H1 (cell line): ENCODE data around the gene C19orf12. TPM values are rescaled to one million over a fixed set of nuclear protein-coding genes. Genes with fewer than 3 reads are reported as not detected.

Source experiments
- CTCF ChIA-PET: fragments of 300-600 bp; sonication (Branson Sonifier 250); formaldehyde crosslinking; loops from one replicate; lab custom pipeline; 2021; ENCODE audit not compliant: partially characterized antibody; lab: Charles Lee
- POLR2A ChIA-PET: fragments of 300-600 bp; sonication (Branson Sonifier 250); formaldehyde crosslinking; loops from one replicate; lab custom pipeline; 2021; ENCODE audit warnings: inconsistent platforms; ENCODE audit not compliant: partially characterized antibody; lab: Charles Lee
- DNase-seq, 2 experiments: peaks; one replicate each; pipeline versions ENCODE4 v3.0.0 to v3.0.0-alpha.2; 2010 to 2022; ENCODE audit warnings: low spot score in 2 of 2, low read depth in 1 of 2, mixed read lengths in 1 of 2
- FAIRE-seq: peaks from 2 replicates; lab custom pipeline; 2011; peaks lifted over from hg19 to GRCh38; lab: Jason Lieb, UNC
- H2AFZ ChIP-seq: 2 replicates; pipeline ENCODE4 v1.8.1; 2012; ENCODE audit warnings: low read length, inconsistent platforms
- H2AK5ac ChIP-seq: 2 replicates; pipeline ENCODE4 v1.6.1; 2013; ENCODE audit warnings: low read depth, low read length
- H2BK120ac ChIP-seq: replicated peaks from 2 replicates; pipeline ENCODE3; 2013; ENCODE audit warnings: low read depth, low read length, inconsistent platforms
- H2BK12ac ChIP-seq: 2 replicates; pipeline ENCODE4 v1.6.1; 2013; ENCODE audit warnings: low read depth, low read length
- H2BK15ac ChIP-seq: 2 replicates; pipeline ENCODE4 v1.6.1; 2013; ENCODE audit warnings: low read length
- H2BK20ac ChIP-seq: 2 replicates; pipeline ENCODE4 v1.6.1; 2013; ENCODE audit warnings: low read length
- H2BK5ac ChIP-seq: 2 replicates; pipeline ENCODE4 v1.6.1; 2013; ENCODE audit warnings: low read depth, low read length
- H3K14ac ChIP-seq: 2 replicates; pipeline ENCODE4 v1.6.1; 2013; ENCODE audit warnings: inconsistent platforms; ENCODE audit not compliant: insufficient read length
- H3K18ac ChIP-seq: 2 replicates; pipeline ENCODE4 v1.6.1; 2013; ENCODE audit warnings: low read length; ENCODE audit errors: extremely low read depth
- H3K23ac ChIP-seq: 2 replicates; pipeline ENCODE4 v1.6.1; 2013; ENCODE audit warnings: inconsistent platforms; ENCODE audit not compliant: insufficient read length
- H3K23me2 ChIP-seq: 2 replicates; pipeline ENCODE4 v1.6.1; 2013; ENCODE audit warnings: low read depth, low read length
- H3K27ac ChIP-seq: 2 replicates; pipeline ENCODE4 v1.6.1; 2011; ENCODE audit warnings: low read depth, low read length, inconsistent platforms
- H3K27me3 ChIP-seq, 4 experiments: replicated peaks in 1 of 4; 1 replicate in 1 of 4; 2 replicates in 3 of 4; pipeline versions ENCODE4 v1.6.1 to v1.8.1; 2011 to 2013; ENCODE audit warnings: low read length in 3 of 4, mild to moderate bottlenecking in 3 of 4, inconsistent platforms in 2 of 4, mixed read lengths in 2 of 4, moderate library complexity in 1 of 4; ENCODE audit not compliant: control insufficient read depth in 3 of 4, insufficient read depth in 3 of 4; ENCODE audit errors: extremely low read depth in 1 of 4
- H3K36me3 ChIP-seq, 4 experiments: 2 replicates each; pipeline versions ENCODE4 v1.6.1 to v1.8.1; 2011 to 2013; ENCODE audit warnings: mild to moderate bottlenecking in 4 of 4, low read length in 3 of 4, moderate library complexity in 2 of 4, control low read depth in 1 of 4, inconsistent platforms in 1 of 4; ENCODE audit not compliant: insufficient read depth in 4 of 4, control insufficient read depth in 2 of 4
- H3K4ac ChIP-seq: replicated peaks from 2 replicates; pipeline ENCODE3; 2013; ENCODE audit warnings: low read length, low read depth, mixed read lengths, inconsistent platforms; ENCODE audit not compliant: insufficient read length
- H3K4me1 ChIP-seq, 4 experiments: replicated peaks in 1 of 4; 1 replicate in 1 of 4; 2 replicates in 3 of 4; pipeline versions ENCODE4 v1.6.1 to v1.8.1; 2011 to 2013; ENCODE audit warnings: low read length in 3 of 4, inconsistent platforms in 2 of 4, mixed read lengths in 1 of 4; ENCODE audit not compliant: insufficient read depth in 4 of 4, control insufficient read depth in 3 of 4
- H3K4me2 ChIP-seq, 2 experiments: 2 replicates each; pipeline versions ENCODE4 v1.6.1 to v1.8.1; 2011 to 2013; ENCODE audit warnings: low read depth in 2 of 2, low read length in 2 of 2, control low read depth in 1 of 2, inconsistent platforms in 1 of 2, mild to moderate bottlenecking in 1 of 2; ENCODE audit not compliant: insufficient read depth in 1 of 2
- H3K4me3 ChIP-seq, 4 experiments: fragments of 200-600, 300-600 bp in 1 of 4; sonication (generic), shearing (Covaris generic), sonication (Bioruptor Twin) in 1 of 4; 2 replicates each; pipeline versions ENCODE4 v1.5.1 to v1.8.1; 2011 to 2016; ENCODE audit warnings: low read length in 4 of 4, low read depth in 3 of 4, control low read depth in 2 of 4, inconsistent platforms in 2 of 4, mild to moderate bottlenecking in 2 of 4, mixed read lengths in 1 of 4, moderate library complexity in 1 of 4; ENCODE audit not compliant: insufficient read depth in 2 of 4; ENCODE audit errors: extremely low read depth in 1 of 4
- H3K56ac ChIP-seq: replicated peaks from 2 replicates; pipeline ENCODE3; 2013; ENCODE audit warnings: low read depth, mild to moderate bottlenecking, mixed read lengths, low read length, inconsistent platforms; ENCODE audit not compliant: insufficient read length
- H3K79me1 ChIP-seq: 2 replicates; pipeline ENCODE4 v1.6.1; 2013; ENCODE audit warnings: low read depth, low read length, control low read depth
- H3K79me2 ChIP-seq, 2 experiments: 2 replicates each; pipeline versions ENCODE4 v1.6.1 to v1.8.1; 2012 to 2013; ENCODE audit warnings: low read length in 2 of 2, mild to moderate bottlenecking in 2 of 2, inconsistent platforms in 1 of 2; ENCODE audit not compliant: insufficient read depth in 2 of 2, control insufficient read depth in 1 of 2
- H3K9ac ChIP-seq, 4 experiments: replicated peaks in 1 of 4; 1 replicate in 1 of 4; 2 replicates in 3 of 4; pipeline versions ENCODE4 v1.6.1 to v1.8.1; 2011 to 2013; ENCODE audit warnings: low read depth in 3 of 4, low read length in 3 of 4, control low read depth in 2 of 4, mild to moderate bottlenecking in 2 of 4, moderate library complexity in 2 of 4, inconsistent platforms in 1 of 4; ENCODE audit errors: extremely low read depth in 1 of 4
- H3K9me3 ChIP-seq, 2 experiments: 2 replicates each; pipeline versions ENCODE4 v1.6.1 to v1.8.1; 2012 to 2013; ENCODE audit warnings: mild to moderate bottlenecking in 2 of 2, moderate library complexity in 2 of 2, control low read depth in 1 of 2, inconsistent platforms in 1 of 2, low read depth in 1 of 2, low read length in 1 of 2, mixed read lengths in 1 of 2; ENCODE audit not compliant: insufficient read depth in 2 of 2
- H4K20me1 ChIP-seq, 2 experiments: replicated peaks in 1 of 2; 2 replicates each; pipeline versions ENCODE3 to v1.8.1; 2011 to 2013; ENCODE audit warnings: inconsistent platforms in 2 of 2, low read length in 2 of 2, mild to moderate bottlenecking in 1 of 2; ENCODE audit not compliant: insufficient read depth in 2 of 2, control insufficient read depth in 1 of 2
- H4K5ac ChIP-seq: 2 replicates; pipeline ENCODE4 v1.6.1; 2013; ENCODE audit warnings: low read length, low read depth, mixed read lengths, inconsistent platforms; ENCODE audit not compliant: insufficient read length
- H4K8ac ChIP-seq: 2 replicates; pipeline ENCODE4 v1.8.0; 2013; ENCODE audit warnings: mild to moderate bottlenecking, moderate library complexity, low read length, inconsistent platforms; ENCODE audit not compliant: insufficient read depth; ENCODE audit errors: extremely low read depth
- H4K91ac ChIP-seq: replicated peaks from 2 replicates; pipeline ENCODE3; 2013; ENCODE audit warnings: low read length, mixed read lengths, inconsistent platforms; ENCODE audit not compliant: insufficient read length
- CBX5 ChIP-seq: fragments of 300-800, 300-1000 bp; sonication (generic); IDR thresholded peaks from 2 replicates; pipeline ENCODE4 v1.7.1; 2016; ENCODE audit warnings: antibody characterized with exemption, low read length, low read depth
- CEBPB ChIP-seq: IDR thresholded peaks from 2 replicates; pipeline ENCODE4 v1.6.1; 2012; ENCODE audit warnings: low read depth, low read length
- CHD2 ChIP-seq: IDR thresholded peaks from 2 replicates; pipeline ENCODE4 v1.6.1; 2012; ENCODE audit warnings: low read length, improper control_type of control experiment
- GABPA ChIP-seq: IDR thresholded peaks from 2 replicates; pipeline ENCODE4 v1.6.1; 2011; ENCODE audit warnings: mild to moderate bottlenecking, low read length, moderate library complexity, borderline replicate concordance; ENCODE audit not compliant: insufficient read depth
- GTF2F1 ChIP-seq: IDR thresholded peaks from 2 replicates; pipeline ENCODE4 v1.6.1; 2012; ENCODE audit warnings: low read depth, low read length, improper control_type of control experiment, borderline replicate concordance
- SIN3A ChIP-seq, 2 experiments: IDR thresholded peaks in 1 of 2; conservative IDR thresholded peaks in 1 of 2; 2 replicates each; pipeline ENCODE4 v1.6.1; 2011 to 2012; ENCODE audit warnings: low read length in 2 of 2, improper control_type of control experiment in 1 of 2, low read depth in 1 of 2, mild to moderate bottlenecking in 1 of 2
- TCF12 ChIP-seq: IDR thresholded peaks from 2 replicates; pipeline ENCODE4 v1.6.1; 2011; ENCODE audit warnings: low read depth, mild to moderate bottlenecking, low read length
- WGBS, 2 experiments: shearing (Covaris generic) in 1 of 2; methylation state at CpG; one replicate each; pipeline versions ENCODE4 v1.1.6 to v1.1.7; 2013 to 2015; ENCODE audit warnings: low lambda C conversion rate in 2 of 2, mixed read lengths in 2 of 2, inconsistent platforms in 1 of 2, low coverage in 1 of 2, missing lambda C conversion rate in 1 of 2; ENCODE audit not compliant: insufficient replicate concordance in 2 of 2, insufficient coverage in 1 of 2, insufficient read length in 1 of 2; ENCODE audit errors: extremely low coverage in 1 of 2, missing lambda C conversion rate in 1 of 2; 5-methylcytosine and 5-hydroxymethylcytosine counted together
- polyA plus RNA-seq, 7 experiments: library from polyadenylated mRNA; depleted of rRNA in 3 of 7; stranded (reverse) in 5 of 7; unstranded in 2 of 7; fragments of >200 nt in 5 of 7; fragments of 200-250 nt in 2 of 7; gene quantifications; 1 replicate in 5 of 7; 2 replicates in 1 of 7; 4 replicates in 1 of 7; pipeline versions ENCODE4 v1.2.1 to v1.2.3, GENCODE V29; 2011 to 2013; ENCODE audit warnings: missing spikeins in 2 of 7, mixed read lengths in 2 of 7
- total RNA-seq: library from RNA; stranded (reverse); fragmentation: NEBNext Ultra II Directional; extraction: Animal tissue kit (Norgen Biotek cat#: 25700); gene quantifications from 2 replicates; pipeline ENCODE4 v1.2.1, GENCODE V29; 2021

Gene C19orf12
- total and polyA plus RNA-seq, 2 of the 8 experiments (the other 6 are each of a cell fraction or from before 2014, with no cell fraction given) = 10.7 to 11.9 TPM

DNA sequence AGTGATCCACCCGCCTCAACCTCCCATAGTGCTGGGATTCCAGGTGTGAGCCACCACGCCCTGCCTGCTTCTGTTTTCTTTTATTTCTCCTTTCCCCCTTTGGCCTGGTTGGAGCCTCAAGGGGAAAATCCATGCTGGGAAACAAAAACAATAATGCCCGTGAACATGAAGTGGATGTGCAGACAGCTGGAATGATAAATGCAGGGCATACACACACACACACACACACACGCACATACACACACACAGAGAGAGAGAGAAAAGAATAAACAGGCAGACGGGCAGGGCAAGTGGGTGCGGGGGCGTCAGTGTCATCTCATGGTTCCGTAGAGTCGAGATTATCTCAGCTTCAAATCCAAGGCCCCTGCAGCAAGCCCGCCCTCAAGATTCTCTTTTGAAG, 54.2 kb downstream of the C19orf12 start:
- no peak overlapping the region for H3K9ac ChIP-seq
- H2BK15ac ChIP-seq = no peak overlapping the region
- H3K4me1 ChIP-seq = no peaks in the 10 kb centered on the region
- no peak overlapping the region for H2BK12ac ChIP-seq
- H3K56ac ChIP-seq = no peak overlapping the region
- H3K79me1 ChIP-seq = no peaks in the 10 kb centered on the region
- H3K4me3 ChIP-seq = no peak overlapping the region
- CTCF ChIA-PET = interaction anchor here (0.9 to 4.0 kb wide), 5 partner anchors 13 to 56 kb away, joined by 3 to 20 read pairs (median 4); no protein-coding TSS in a partner anchor
- no peak overlapping the region for H4K8ac ChIP-seq
- H3K18ac ChIP-seq = no peak overlapping the region
- H2AK5ac ChIP-seq = no peak overlapping the region
- no peaks in the 10 kb centered on the region for H3K36me3 ChIP-seq
- no peak overlapping the region for H4K91ac ChIP-seq
- H2BK5ac ChIP-seq = no peak overlapping the region
- H3K4me2 ChIP-seq = no peak overlapping the region
- no peak overlapping the region for H3K27ac ChIP-seq
- no peaks in the 10 kb centered on the region for H4K20me1 ChIP-seq
- no peak overlapping the region for H2BK120ac ChIP-seq
- FAIRE-seq (no peak), DNase-seq (no peak)
- no peak overlapping the region for H2AFZ ChIP-seq
- H4K5ac ChIP-seq = no peak overlapping the region
- peaks cover 0 to 10% (median 1%) of the 10 kb centered on the region in 4 experiments; a peak in 4 of 7 replicates for H3K27me3 ChIP-seq
- no peak overlapping the region for H3K4ac ChIP-seq
- H2BK20ac ChIP-seq = no peak overlapping the region
- no peak overlapping the region for H3K23ac ChIP-seq
- H3K79me2 ChIP-seq = no peaks in the 10 kb centered on the region
- no peaks in the 10 kb centered on the region for H3K9me3 ChIP-seq
- POLR2A ChIA-PET = interaction anchor here (1.2 kb wide), 1 partner anchor 30 kb away, joined by 4 read pairs; no protein-coding TSS in a partner anchor
- peaks cover 3% of the 10 kb centered on the region; the same call in 1 of the 2 replicates for H3K23me2 ChIP-seq
- H3K14ac ChIP-seq = no peak overlapping the region
- 88% methylated on average over 10 of the region's 10 CpGs; no CpG with 5 or more reads in 1 of the 2 experiments for WGBS, 2 experiments
- TF ChIP-seq CBX5 (no peak), SIN3A (conservative IDR thresholded peaks at IDR 0.05 in 1 of 2, IDR thresholded peaks at IDR 0.05 in 1 of 2; ENCODE audit: low read depth in 1 of 2, low read length in 2 of 2) (no peak), CHD2 (no peak), CEBPB (no peak), TCF12 (no peak), GTF2F1 (no peak), GABPA (no peak)
